Spleen (tissue), 7 donors: Measurements from ENCODE around the gene LGI2.

Source experiments
- POLR2A ChIP-seq, 3 donors: fragments of 450-650 bp; IDR thresholded peaks; one replicate each; pipeline ENCODE4 v1.5.1; 2017; ENCODE audit warnings: antibody characterized with exemption in 3 of 3, mild to moderate bottlenecking in 1 of 3
- POLR2AphosphoS5 ChIP-seq, 3 donors: sonication (generic); formaldehyde crosslinking; IDR thresholded peaks; one replicate each; pipeline ENCODE4 v1.5.1; 2017; ENCODE audit warnings: antibody characterized with exemption in 3 of 3
- TF ChIP-seq, protein P1 (sequence below), 11 experiments: fragments of 200-600 bp in 7 of 11; fragments of 450-650 bp in 4 of 11; sonication (generic) in 4 of 11; IDR thresholded peaks in 8 of 11; conservative IDR thresholded peaks in 3 of 11; 1 replicate in 7 of 11; 2 replicates in 4 of 11; pipeline versions ENCODE4 v1.4.0 to v1.8.0; 2016 to 2021; ENCODE audit warnings: antibody characterized with exemption in 11 of 11, inconsistent platforms in 4 of 11, mild to moderate bottlenecking in 1 of 11
- donor health status: DM: no; HTN: no; CAD: no; lungs with moderate emphysema.
- donor health status: DM: no; HTN: no; CAD: no.
- donor health status: DM: no; HTN: no; CAD: no.

DNA sequence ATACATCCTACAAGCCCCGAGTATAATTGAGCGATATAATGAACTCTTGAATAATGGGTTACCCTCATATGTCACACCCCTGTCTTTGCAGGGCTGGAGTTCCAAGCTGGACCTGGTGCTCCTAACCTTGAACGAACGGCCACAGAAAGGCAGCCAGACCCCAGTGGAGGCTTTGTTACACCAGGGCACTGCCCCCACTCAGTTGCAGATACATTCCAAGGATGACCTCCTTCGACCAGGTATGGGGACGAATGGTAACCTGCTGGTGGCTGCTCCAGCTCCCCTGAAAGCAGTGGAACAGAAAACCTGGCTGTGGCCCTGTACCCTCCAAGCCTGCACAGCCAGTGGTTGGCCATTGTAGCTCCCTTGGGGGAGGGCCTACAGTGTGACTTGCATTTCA, 61.3 kb downstream of the LGI2 start:
- TF ChIP-seq, protein P1, sequence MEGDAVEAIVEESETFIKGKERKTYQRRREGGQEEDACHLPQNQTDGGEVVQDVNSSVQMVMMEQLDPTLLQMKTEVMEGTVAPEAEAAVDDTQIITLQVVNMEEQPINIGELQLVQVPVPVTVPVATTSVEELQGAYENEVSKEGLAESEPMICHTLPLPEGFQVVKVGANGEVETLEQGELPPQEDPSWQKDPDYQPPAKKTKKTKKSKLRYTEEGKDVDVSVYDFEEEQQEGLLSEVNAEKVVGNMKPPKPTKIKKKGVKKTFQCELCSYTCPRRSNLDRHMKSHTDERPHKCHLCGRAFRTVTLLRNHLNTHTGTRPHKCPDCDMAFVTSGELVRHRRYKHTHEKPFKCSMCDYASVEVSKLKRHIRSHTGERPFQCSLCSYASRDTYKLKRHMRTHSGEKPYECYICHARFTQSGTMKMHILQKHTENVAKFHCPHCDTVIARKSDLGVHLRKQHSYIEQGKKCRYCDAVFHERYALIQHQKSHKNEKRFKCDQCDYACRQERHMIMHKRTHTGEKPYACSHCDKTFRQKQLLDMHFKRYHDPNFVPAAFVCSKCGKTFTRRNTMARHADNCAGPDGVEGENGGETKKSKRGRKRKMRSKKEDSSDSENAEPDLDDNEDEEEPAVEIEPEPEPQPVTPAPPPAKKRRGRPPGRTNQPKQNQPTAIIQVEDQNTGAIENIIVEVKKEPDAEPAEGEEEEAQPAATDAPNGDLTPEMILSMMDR (IDR thresholded peaks at IDR 0.05 in 8 of 11, conservative IDR thresholded peaks at IDR 0.05 in 3 of 11), result no peak
- TF ChIP-seq POLR2AphosphoS5 (IDR thresholded peaks at IDR 0.05) (no peak), POLR2A (IDR thresholded peaks at IDR 0.05) (no peak)
